K562 (cell line): Measurements from ENCODE around the gene PLPPR1. TPM values are rescaled to one million over a fixed set of nuclear protein-coding genes. Genes with fewer than 3 reads are reported as not detected.

ENCODE experiments used
- ATAC-seq: fragments of 200-7000 bp; cut with Tn5 transposase; 3 replicates; pipeline ENCODE4 v1.9.1; 2020; ENCODE audit warnings: moderate library complexity
- BruUV-seq: library from RNA; stranded (reverse); fragments of 400-500 nt; replicated peaks from 2 replicates; lab custom pipeline; 2021; lab: Mats Ljungman, UMichigan
- CTCF ChIA-PET: fragments of 300-600 bp; formaldehyde crosslinking; extraction: SDS; loops from one replicate; lab custom pipeline; 2021; ENCODE audit warnings: low intra/inter-chr PET ratio; lab: Yijun Ruan, JAX
- POLR2A ChIA-PET: fragments of 300-600, 350-650 bp; sonication (Branson Sonifier 250); formaldehyde crosslinking; extraction: SDS; loops from one replicate; lab custom pipeline; 2021; ENCODE audit warnings: antibody characterized with exemption, inconsistent platforms; lab: Yijun Ruan, JAX
- DNase-seq, 4 experiments: peaks; one replicate each; pipeline versions ENCODE4 v3.0.0 to v3.0.0-alpha.2; 2011 to 2018; ENCODE audit warnings: low spot score in 3 of 4, mixed read lengths in 3 of 4; ENCODE audit errors: extremely low read depth in 1 of 4
- FAIRE-seq: peaks from 2 replicates; lab custom pipeline; 2011; peaks lifted over from hg19 to GRCh38; lab: Jason Lieb, UNC
- H2AFZ ChIP-seq: 2 replicates; pipeline ENCODE4 v1.6.0; 2011; ENCODE audit warnings: low read depth, low read length, control low read depth, inconsistent platforms
- H3K27ac ChIP-seq: fragments of 200-600 bp; 3 replicates; pipeline ENCODE4 v1.8.0; 2011; ENCODE audit warnings: low read depth, mild to moderate bottlenecking, control low read depth, inconsistent platforms, low read length, moderate library complexity, mixed read lengths; ENCODE audit errors: extremely low read depth
- H3K27me3 ChIP-seq, 2 experiments: fragments of 300-600 bp in 1 of 2; 2 replicates in 1 of 2; 3 replicates in 1 of 2; pipeline versions ENCODE4 v1.6.0 to v1.8.0; 2011; ENCODE audit warnings: inconsistent platforms in 2 of 2, low read length in 2 of 2, mild to moderate bottlenecking in 1 of 2, mixed read lengths in 1 of 2, moderate library complexity in 1 of 2; ENCODE audit not compliant: control insufficient read depth in 2 of 2, insufficient read depth in 2 of 2
- H3K36me3 ChIP-seq: fragments of 300-600 bp; 3 replicates; pipeline ENCODE4 v1.8.0; 2011; ENCODE audit warnings: mild to moderate bottlenecking, low read length, inconsistent platforms; ENCODE audit not compliant: control insufficient read depth, insufficient read depth
- H3K4me1 ChIP-seq, 2 experiments: fragments of 200-600 bp in 1 of 2; replicated peaks in 1 of 2; 2 replicates in 1 of 2; 3 replicates in 1 of 2; pipeline versions ENCODE4 v1.5.1 to v1.8.0; 2011; ENCODE audit warnings: inconsistent platforms in 2 of 2, low read length in 2 of 2, mild to moderate bottlenecking in 1 of 2, mixed read lengths in 1 of 2, moderate library complexity in 1 of 2; ENCODE audit not compliant: control insufficient read depth in 2 of 2, insufficient read depth in 2 of 2
- H3K4me2 ChIP-seq: 2 replicates; pipeline ENCODE4 v1.6.1; 2011; ENCODE audit warnings: low read length, control low read depth, inconsistent platforms, mixed read lengths; ENCODE audit not compliant: insufficient read depth
- H3K4me3 ChIP-seq: fragments of 200-600 bp; sonication (generic), shearing (Covaris generic); 2 replicates; pipeline ENCODE4 v1.5.1; 2016; ENCODE audit warnings: control low read depth, inconsistent platforms
- H3K79me2 ChIP-seq: fragments of 200-600 bp; 3 replicates; pipeline ENCODE4 v1.8.0; 2011; ENCODE audit warnings: low read length, inconsistent platforms; ENCODE audit not compliant: control insufficient read depth, insufficient read depth
- H3K9ac ChIP-seq, 2 experiments: 2 replicates each; pipeline versions ENCODE4 v1.6.0 to v1.6.1; 2011; ENCODE audit warnings: low read depth in 2 of 2, low read length in 2 of 2, control low read depth in 1 of 2, inconsistent platforms in 1 of 2, mild to moderate bottlenecking in 1 of 2, mixed read lengths in 1 of 2; ENCODE audit not compliant: insufficient read depth in 1 of 2
- H3K9me1 ChIP-seq: one replicate; pipeline ENCODE4 v1.6.0; 2011; ENCODE audit warnings: inconsistent platforms, mild to moderate bottlenecking, low read length, moderate library complexity; ENCODE audit not compliant: control insufficient read depth, insufficient read depth
- H3K9me3 ChIP-seq: replicated peaks from 2 replicates; pipeline ENCODE4 v1.5.1; 2011; ENCODE audit warnings: low read depth, low read length, inconsistent platforms; ENCODE audit not compliant: control insufficient read depth, insufficient read depth
- H4K20me1 ChIP-seq: replicated peaks from 2 replicates; pipeline ENCODE4 v1.6.1; 2011; ENCODE audit warnings: low read length, inconsistent platforms, mixed read lengths; ENCODE audit not compliant: control insufficient read depth, insufficient read depth
- BCOR ChIP-seq: fragments of 450-650 bp; IDR thresholded peaks from 2 replicates; pipeline ENCODE4 v1.6.1; 2016
- CBFA2T3 ChIP-seq: fragments of 450-650 bp; IDR thresholded peaks from 2 replicates; pipeline ENCODE4 v1.6.1; 2017
- CEBPG ChIP-seq, 3 experiments: fragments of 200-800 bp in 1 of 3; sonication (Bioruptor generic) in 1 of 3; sonication (generic) in 1 of 3; formaldehyde crosslinking in 1 of 3; IDR thresholded peaks in 2 of 3; conservative IDR thresholded peaks in 1 of 3; 2 replicates each; pipeline versions ENCODE4 v1.6.1 to v1.8.0; 2016 to 2022; ENCODE audit warnings: missing compliant biosample characterization in 2 of 3, missing genetic modification characterization in 2 of 3, mild to moderate bottlenecking in 1 of 3, missing genetic modification reagents in 1 of 3
- GATAD2A ChIP-seq: fragments of 450-650 bp; IDR thresholded peaks from 2 replicates; pipeline ENCODE4 v1.6.1; 2017
- KDM1A ChIP-seq, 2 experiments: fragments of 450-650 bp; IDR thresholded peaks; 2 replicates each; pipeline ENCODE4 v1.6.1; 2016; ENCODE audit warnings: mild to moderate bottlenecking in 2 of 2
- POLR2AphosphoS2 ChIP-seq: IDR thresholded peaks from 2 replicates; pipeline ENCODE4 v1.6.1; 2012; ENCODE audit warnings: low read length, improper control_type of control experiment
- POLR2B ChIP-seq: fragments of 450-650 bp; IDR thresholded peaks from 2 replicates; pipeline ENCODE4 v1.6.1; 2018; ENCODE audit warnings: low read depth; ENCODE audit not compliant: partially characterized antibody
- POU5F1 ChIP-seq: fragments of 150-350 bp; IDR thresholded peaks from 2 replicates; pipeline ENCODE4 v1.6.1; 2014; ENCODE audit warnings: borderline replicate concordance, low read length, low read depth, mild to moderate bottlenecking; ENCODE audit not compliant: partially characterized antibody
- RBM17 ChIP-seq: fragments of 200-400 bp; formaldehyde crosslinking; IDR thresholded peaks from 2 replicates; pipeline ENCODE4 v1.6.1; 2017; ENCODE audit warnings: low read depth, mild to moderate bottlenecking, low read length, borderline replicate concordance
- RBM25 ChIP-seq: fragments of 200-400 bp; formaldehyde crosslinking; IDR thresholded peaks from 2 replicates; pipeline ENCODE4 v1.6.1; 2018; ENCODE audit warnings: low read length, low read depth, moderate library complexity; ENCODE audit not compliant: severe bottlenecking
- SMARCB1 ChIP-seq: IDR thresholded peaks from 2 replicates; pipeline ENCODE4 v1.6.1; 2011; ENCODE audit warnings: improper control_type of control experiment, low read depth; ENCODE audit not compliant: insufficient read length
- STAT5A ChIP-seq: IDR thresholded peaks from 2 replicates; pipeline ENCODE4 v1.6.1; 2012; ENCODE audit warnings: low read length, inconsistent platforms, borderline replicate concordance
- ZNF146 ChIP-seq: IDR thresholded peaks from one replicate; pipeline ENCODE4 v1.6.1; 2018; ENCODE audit warnings: missing compliant biosample characterization; ENCODE audit not compliant: unreplicated experiment
- ZNF695 ChIP-seq: fragments of 450-650 bp; formaldehyde crosslinking; IDR thresholded peaks from 2 replicates; pipeline ENCODE4 v1.4.0; 2020; ENCODE audit warnings: mild to moderate bottlenecking, moderate library complexity
- WGBS: fragments of 100-300 bp; shearing (Covaris generic); methylation state at CpG from one replicate; pipeline ENCODE4 v1.1.6; 2016; ENCODE audit warnings: low coverage, mixed read lengths; ENCODE audit not compliant: insufficient coverage; ENCODE audit errors: missing lambda C conversion rate; 5-methylcytosine and 5-hydroxymethylcytosine counted together
- in situ Hi-C: fragments of 300-500 bp; cut with MboI; formaldehyde crosslinking; loops from 4 replicates; pipeline ENCODE4 v1.15.0; 2018; ENCODE audit warnings: inconsistent platforms, mixed read lengths
- intact Hi-C: fragments of 100-400 bp; cut with micrococcal nuclease; formaldehyde crosslinking; loops from 2 replicates; pipeline ENCODE4 v1.14.2; 2022
- polyA plus RNA-seq, 8 experiments: library from polyadenylated mRNA; depleted of rRNA in 4 of 8; stranded (reverse) in 5 of 8; unstranded in 3 of 8; fragments of >200 nt; fragmentation: Nextera tagmentation in 2 of 8; fragmentation: Illumina TruSeq in 1 of 8; extraction: Ambion mirVana in 2 of 8; extraction: Trizol in 1 of 8; gene quantifications; 2 replicates each; pipeline versions ENCODE4 v1.2.1 to v1.2.3, GENCODE V29; 2011 to 2014; ENCODE audit warnings: inconsistent platforms in 1 of 8, missing spikeins in 1 of 8
- total RNA-seq, 7 experiments: library from RNA; depleted of rRNA in 6 of 7; stranded (reverse); fragments of >200 nt in 6 of 7; fragmentation: Illumina TruSeq in 2 of 7; extraction: Trizol in 2 of 7; gene quantifications; 2 replicates each; pipeline versions ENCODE4 v1.2.1 to v1.2.3, GENCODE V29; 2011 to 2021; ENCODE audit warnings: low replicate concordance in 1 of 7
- TF ChIP-seq, protein P1 (sequence below): fragments of 450-650 bp; IDR thresholded peaks from 2 replicates; pipeline ENCODE4 v1.6.1; 2016; ENCODE audit warnings: antibody characterized with exemption
- TF ChIP-seq, protein P2 (sequence below): sonication (generic); formaldehyde crosslinking; IDR thresholded peaks from 2 replicates; pipeline ENCODE4 v1.8.1; 2023; ENCODE audit warnings: mild to moderate bottlenecking, missing genetic modification reagents

PLPPR1 gene
- total and polyA plus RNA-seq, 9 of the 15 experiments (the other 6 are each of a cell fraction or from before 2014, with no cell fraction given), result not detected

DNA sequence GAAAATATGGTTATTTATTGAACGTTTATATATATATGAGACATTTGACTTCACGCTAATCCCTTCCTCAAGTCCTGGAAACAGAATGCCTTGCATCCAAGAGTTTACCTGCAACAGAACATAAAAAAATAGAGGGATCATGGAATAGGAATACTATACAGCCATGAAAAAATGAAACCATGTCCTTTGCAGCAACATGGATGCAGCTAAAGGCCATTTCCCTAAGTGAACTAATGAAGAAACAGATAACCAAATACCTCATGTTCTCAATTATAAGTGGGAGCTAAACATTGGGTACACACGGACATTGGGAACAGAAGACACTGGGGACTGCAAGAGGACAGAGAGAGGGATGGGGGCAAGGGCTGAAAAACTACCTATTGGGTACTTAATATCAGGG, 343.3 kb downstream of the PLPPR1 start:
- POLR2A ChIA-PET, result interaction anchor here (0.5 to 1.7 kb wide), 3 partner anchors 10 to 115 kb away, joined by 4 to 8 read pairs (median 5); a partner anchor contains a TSS

DNA sequence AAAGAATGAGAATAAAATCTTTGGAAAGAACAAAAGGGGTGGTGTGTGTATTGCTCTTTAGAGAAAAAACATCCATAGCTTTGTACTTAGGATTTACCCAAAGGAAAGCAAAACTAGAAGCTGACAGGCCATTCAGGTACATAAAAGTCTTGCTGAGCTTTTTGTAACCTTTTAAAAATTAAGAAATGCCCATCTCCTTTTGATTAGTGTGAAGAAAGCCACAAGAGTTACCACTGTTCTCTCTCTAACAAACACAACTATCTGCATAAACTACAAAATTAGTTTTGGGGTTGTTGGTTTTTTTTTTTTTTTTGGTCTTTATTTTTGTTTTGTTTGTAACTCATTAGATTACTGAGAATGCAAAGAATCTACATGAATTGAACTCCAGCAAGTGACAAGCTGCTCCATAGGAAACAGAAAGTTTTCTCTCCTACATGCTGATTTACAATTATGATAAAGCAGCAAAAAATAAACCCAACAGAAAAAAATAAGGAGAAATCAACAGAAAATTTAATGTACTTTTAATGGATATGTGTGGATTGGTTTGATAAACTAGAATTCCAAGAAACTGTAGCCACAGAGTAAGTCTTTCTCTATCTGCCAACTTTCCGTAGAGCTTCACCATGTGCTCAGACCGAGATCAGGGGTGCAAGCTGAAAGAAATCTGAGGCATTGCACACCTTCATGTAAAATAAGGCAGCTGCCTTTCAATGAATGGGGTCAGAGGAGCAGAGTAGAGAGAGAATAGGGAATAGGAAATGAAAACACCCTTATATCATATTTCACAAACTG, 344.0 kb downstream of the PLPPR1 start:
- intact Hi-C loops, result no loop called here
- no TSS peak for BruUV-seq
- CTCF ChIA-PET, result no interaction called here
- TF ChIP-seq POU5F1 (no peak), SMARCB1 (no peak), STAT5A (peak; percentile 57), POLR2AphosphoS2 (no peak), RBM17 (no peak), POLR2B (no peak), CBFA2T3 (peak; percentile 68)
- TF ChIP-seq, protein P1, sequence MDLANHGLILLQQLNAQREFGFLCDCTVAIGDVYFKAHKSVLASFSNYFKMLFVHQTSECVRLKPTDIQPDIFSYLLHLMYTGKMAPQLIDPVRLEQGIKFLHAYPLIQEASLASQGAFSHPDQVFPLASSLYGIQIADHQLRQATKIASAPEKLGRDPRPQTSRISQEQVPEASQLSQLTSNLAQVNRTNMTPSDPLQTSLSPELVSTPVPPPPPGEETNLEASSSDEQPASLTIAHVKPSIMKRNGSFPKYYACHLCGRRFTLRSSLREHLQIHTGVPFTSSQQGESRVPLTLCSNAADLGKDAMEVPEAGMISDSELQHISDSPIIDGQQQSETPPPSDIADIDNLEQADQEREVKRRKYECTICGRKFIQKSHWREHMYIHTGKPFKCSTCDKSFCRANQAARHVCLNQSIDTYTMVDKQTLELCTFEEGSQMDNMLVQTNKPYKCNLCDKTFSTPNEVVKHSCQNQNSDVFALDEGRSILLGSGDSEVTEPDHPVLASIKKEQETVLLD, result 0 out of 2 replicates have a peak, but pooled peaks have one; percentile 18
- TF ChIP-seq, protein P2, sequence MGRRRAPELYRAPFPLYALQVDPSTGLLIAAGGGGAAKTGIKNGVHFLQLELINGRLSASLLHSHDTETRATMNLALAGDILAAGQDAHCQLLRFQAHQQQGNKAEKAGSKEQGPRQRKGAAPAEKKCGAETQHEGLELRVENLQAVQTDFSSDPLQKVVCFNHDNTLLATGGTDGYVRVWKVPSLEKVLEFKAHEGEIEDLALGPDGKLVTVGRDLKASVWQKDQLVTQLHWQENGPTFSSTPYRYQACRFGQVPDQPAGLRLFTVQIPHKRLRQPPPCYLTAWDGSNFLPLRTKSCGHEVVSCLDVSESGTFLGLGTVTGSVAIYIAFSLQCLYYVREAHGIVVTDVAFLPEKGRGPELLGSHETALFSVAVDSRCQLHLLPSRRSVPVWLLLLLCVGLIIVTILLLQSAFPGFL (CRISPR knock-in tag), result no peak

More for the DNA sequence above, 343.3 kb downstream of the PLPPR1 start:
- Histone ChIP-seq H3K4me1 (peaks cover 13 to 26% of the 10 kb centered on the region in 2 experiments; a peak in 4 of 5 replicates), H3K79me2 (no peaks in the 10 kb centered on the region), H3K27me3 (no peaks in the 10 kb centered on the region), H4K20me1 (no peaks in the 10 kb centered on the region), H3K9ac (no peak overlapping the region), H3K9me1 (no peaks in the 10 kb centered on the region), H3K9me3 (no peaks in the 10 kb centered on the region), H3K27ac (no peak overlapping the region), H3K36me3 (no peaks in the 10 kb centered on the region), H3K4me2 (no peak overlapping the region), H2AFZ (no peak overlapping the region), H3K4me3 (no peak overlapping the region)
- BruUV-seq, result no TSS peak
- CTCF ChIA-PET, result no interaction called here
- no peak for FAIRE-seq
- intact Hi-C loops (no loop called here), in situ Hi-C loops (no loop called here)
- TF ChIP-seq ZNF146 (CRISPR knock-in tag) (peak; percentile 96), KDM1A (IDR thresholded peaks at IDR 0.05) (0 out of 4 replicates have a peak, but pooled peaks of 1 of the 2 experiments have one; percentile 44), RBM25 (peak; percentile 84), GATAD2A (no peak), ZNF695 (CRISPR knock-in tag) (no peak), CEBPG (CRISPR knock-in tag; IDR thresholded peaks at IDR 0.05) (no peak), CEBPG (tag; conservative IDR thresholded peaks at IDR 0.05 in 1 of 2, IDR thresholded peaks at IDR 0.05 in 1 of 2) (no peak), BCOR (peak; percentile 76)
- WGBS, result 79% methylated on average over 3 of the region's 3 CpGs
- DNase-seq, result no peak
- ATAC-seq, result no peak

More for the DNA sequence above, 344.0 kb downstream of the PLPPR1 start:
- Histone ChIP-seq H3K9me1 (no peaks in the 10 kb centered on the region), H3K4me3 (no peak overlapping the region), H3K36me3 (no peaks in the 10 kb centered on the region), H3K27ac (peak overlapping the region; percentile 26; the same call in 2 of the 3 replicates), H3K4me2 (no peak overlapping the region), H3K9me3 (no peaks in the 10 kb centered on the region), H4K20me1 (no peaks in the 10 kb centered on the region), H3K4me1 (peaks cover 6 to 21% of the 10 kb centered on the region in 2 experiments; a peak in 4 of 5 replicates), H3K27me3 (no peaks in the 10 kb centered on the region), H2AFZ (peak overlapping the region; percentile 50), H3K79me2 (no peaks in the 10 kb centered on the region), H3K9ac (no peak overlapping the region; a peak in 1 of 4 replicates)
- peak; percentile 21; the same call in 1 of the 3 replicates for ATAC-seq
- DNase-seq, result peak in 2 of 4 experiments; percentile 24 to 52
- WGBS, result 4% methylated on average over 2 of the region's 2 CpGs
- POLR2A ChIA-PET, result interaction anchor here (0.5 to 1.7 kb wide), 6 partner anchors 9 to 114 kb away, joined by 3 to 5 read pairs (median 4); partner anchors contain the start of genes MRPL50 and ZNF189
- in situ Hi-C loops, result no loop called here
- peak; percentile 78 for FAIRE-seq
